ENCODE data around the gene TRIB2.

GRCh38 chr2:12741380-12741779 is 24.6 kb downstream of the TRIB2 start:
- TF ChIP-seq CTCF (IDR thresholded peaks at IDR 0.05; ENCODE audit: low read depth, low read length) = no peak
- no peak for TF ChIP-seq POLR2A (IDR thresholded peaks at IDR 0.05; ENCODE audit: extremely low read depth, insufficient read length)
- no peak for TF ChIP-seq MAX (IDR thresholded peaks at IDR 0.05; ENCODE audit: low read depth, low read length)
- no peak for TF ChIP-seq MYC (IDR thresholded peaks at IDR 0.05; ENCODE audit: low read depth, low read length)
